ENCODE measurements around the gene DUOXA2. TPM values are rescaled to one million over a fixed set of nuclear protein-coding genes. Genes with fewer than 3 reads are reported as not detected.
"Not testable (repeated sequence)": the region's sequence is repeated elsewhere in the genome, so short reads cannot be mapped to it uniquely, and the experiment has no call there.

Gene DUOXA2
- under 1 TPM in 1 of 4 donors, not detected in 3; 0.67 TPM for total RNA-seq

DNA sequence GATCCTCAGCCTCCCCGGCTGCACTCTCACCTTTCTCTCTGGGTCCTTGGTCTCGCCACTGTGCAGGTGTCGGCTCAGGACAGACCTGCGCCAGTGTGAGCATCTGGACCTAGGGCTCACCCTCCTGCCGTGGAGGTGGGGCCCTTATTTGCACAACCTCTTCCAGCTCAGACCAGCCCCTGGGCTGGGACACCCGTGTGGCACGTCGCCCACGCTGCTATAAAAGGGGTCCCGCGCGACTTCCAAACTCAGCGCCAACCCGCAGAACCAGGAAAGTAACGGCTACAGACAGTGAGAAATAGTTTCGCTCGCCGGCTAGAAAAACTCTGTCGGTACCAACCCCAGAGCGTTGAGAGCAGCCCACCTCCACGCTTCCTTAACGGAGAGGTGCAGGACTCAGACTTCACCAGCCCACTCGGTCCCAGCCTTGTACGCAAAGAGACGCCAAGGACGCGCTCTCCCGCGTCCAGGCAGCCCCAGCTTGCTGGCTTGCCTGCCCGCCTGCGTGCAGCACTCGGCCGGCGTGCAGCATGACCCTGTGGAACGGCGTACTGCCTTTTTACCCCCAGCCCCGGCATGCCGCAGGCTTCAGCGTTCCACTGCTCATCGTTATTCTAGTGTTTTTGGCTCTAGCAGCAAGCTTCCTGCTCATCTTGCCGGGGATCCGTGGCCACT lies at the start of gene DUOXA2, which contains the start of gene DUOX2:
TSS of gene DUOXA2 (plus strand) at position 251 of the 675 bp plus-strand sequence. CDS start at position 531, 280 bp downstream.
TSS of gene DUOX2 (minus strand) at position 97 of the 675 bp plus-strand sequence. CDS start 761 bp downstream, outside the sequence.
- Histone ChIP-seq H3K4me1 (peaks cover 0 to 42% (median 24%) of the 10 kb centered on the region in 4 donors), H3K4me3 (peak within 1 kb of the TSS in 1 of 4 donors; percentile 11), H3K27ac (no peak within 1 kb of the TSS), H3K36me3 (no peaks in the 10 kb centered on the region), H3K27me3 (peaks cover 0 to 49% of the 10 kb centered on the region in 2 donors), H3K9me3 (no peaks in the 10 kb centered on the region)
- TF ChIP-seq, protein P1, sequence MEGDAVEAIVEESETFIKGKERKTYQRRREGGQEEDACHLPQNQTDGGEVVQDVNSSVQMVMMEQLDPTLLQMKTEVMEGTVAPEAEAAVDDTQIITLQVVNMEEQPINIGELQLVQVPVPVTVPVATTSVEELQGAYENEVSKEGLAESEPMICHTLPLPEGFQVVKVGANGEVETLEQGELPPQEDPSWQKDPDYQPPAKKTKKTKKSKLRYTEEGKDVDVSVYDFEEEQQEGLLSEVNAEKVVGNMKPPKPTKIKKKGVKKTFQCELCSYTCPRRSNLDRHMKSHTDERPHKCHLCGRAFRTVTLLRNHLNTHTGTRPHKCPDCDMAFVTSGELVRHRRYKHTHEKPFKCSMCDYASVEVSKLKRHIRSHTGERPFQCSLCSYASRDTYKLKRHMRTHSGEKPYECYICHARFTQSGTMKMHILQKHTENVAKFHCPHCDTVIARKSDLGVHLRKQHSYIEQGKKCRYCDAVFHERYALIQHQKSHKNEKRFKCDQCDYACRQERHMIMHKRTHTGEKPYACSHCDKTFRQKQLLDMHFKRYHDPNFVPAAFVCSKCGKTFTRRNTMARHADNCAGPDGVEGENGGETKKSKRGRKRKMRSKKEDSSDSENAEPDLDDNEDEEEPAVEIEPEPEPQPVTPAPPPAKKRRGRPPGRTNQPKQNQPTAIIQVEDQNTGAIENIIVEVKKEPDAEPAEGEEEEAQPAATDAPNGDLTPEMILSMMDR (IDR thresholded peaks at IDR 0.05): no peak
- no peak for TF ChIP-seq POLR2A (IDR thresholded peaks at IDR 0.05)
- DNase-seq: no peak

DNA sequence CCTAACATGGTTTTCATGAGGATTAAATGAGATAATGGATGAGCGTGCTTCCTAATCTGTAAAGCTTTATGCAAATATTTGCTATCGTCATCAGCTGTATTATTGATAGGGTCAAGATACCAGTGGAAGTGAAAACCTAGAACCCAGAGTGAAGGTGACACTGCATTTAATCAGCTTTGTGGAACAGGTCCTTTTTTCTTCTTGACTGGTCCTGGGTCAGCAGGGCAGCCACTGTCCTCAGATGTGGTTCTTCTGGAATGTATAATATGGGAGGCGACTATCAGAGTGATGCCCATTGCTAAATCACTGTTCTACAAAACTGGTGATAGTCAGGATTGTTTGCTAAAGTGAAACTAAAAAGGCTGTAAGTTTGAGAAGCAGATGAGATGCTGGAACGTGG lies 49.7 kb upstream of the DUOXA2 start:
- Histone ChIP-seq H3K4me3 (no peak overlapping the region), H3K9me3 (no peaks in the 10 kb centered on the region), H3K27me3 (no peaks in the 10 kb centered on the region), H3K4me1 (peaks cover 0 to under 1% (median 0%) of the 10 kb centered on the region in 4 donors), H3K36me3 (no peaks in the 10 kb centered on the region), H3K27ac (no peak overlapping the region)
- TF ChIP-seq POLR2A (IDR thresholded peaks at IDR 0.05): no peak
- TF ChIP-seq, protein P1 (IDR thresholded peaks at IDR 0.05): no peak
- DNase-seq: no peak

DNA sequence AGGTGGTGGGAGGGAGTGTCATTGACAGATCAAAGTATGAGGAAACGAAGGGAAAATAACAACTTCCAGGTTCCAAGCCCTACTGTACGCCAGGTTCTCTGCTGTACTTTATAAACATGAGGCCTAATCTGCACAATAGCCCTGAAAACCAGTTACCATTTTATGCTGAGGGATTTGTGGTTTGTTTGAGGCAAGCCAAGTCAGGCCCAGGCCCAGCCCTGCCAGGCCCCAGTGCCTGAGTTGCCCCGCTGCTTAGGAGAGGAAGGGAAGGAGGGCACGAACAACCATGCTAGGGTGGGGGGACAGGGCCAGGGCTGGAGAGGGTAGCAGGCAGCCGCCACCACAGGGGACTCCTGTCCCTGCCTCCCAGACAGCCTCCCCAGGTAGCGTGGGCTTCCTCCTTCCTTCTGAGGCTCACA lies 44.2 kb upstream of the DUOXA2 start:
- not testable (repeated sequence) for H3K9me3 ChIP-seq, H3K27me3 ChIP-seq, H3K4me1 ChIP-seq, DNase-seq, H3K36me3 ChIP-seq, H3K4me3 ChIP-seq
- peak overlapping the region in 1 of 4 donors; percentile 67 for H3K27ac ChIP-seq

DNA sequence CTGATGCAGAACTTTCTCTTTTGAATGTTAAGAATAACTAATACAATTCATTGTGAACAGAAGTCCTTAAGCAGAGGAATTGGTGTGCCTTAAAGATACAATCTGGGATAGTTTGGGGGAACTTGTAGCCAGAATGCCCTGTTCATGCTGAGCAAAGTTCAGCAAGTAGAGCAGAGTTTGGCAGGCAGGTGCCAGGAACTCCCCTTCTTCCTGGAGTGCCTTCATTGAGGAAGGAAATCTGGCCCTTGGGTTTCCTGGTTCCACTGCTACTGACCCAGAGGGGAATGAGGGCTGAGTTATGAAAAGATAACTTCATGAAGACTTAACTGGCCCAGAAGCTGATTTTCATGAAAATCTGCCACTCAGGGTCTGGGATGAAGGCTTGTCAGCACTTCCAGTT lies 40.5 kb upstream of the DUOXA2 start:
- DNase-seq, H3K4me3 ChIP-seq, H3K36me3 ChIP-seq, H3K27me3 ChIP-seq, H3K27ac ChIP-seq, H3K4me1 ChIP-seq, H3K9me3 ChIP-seq: not testable (repeated sequence)

DNA sequence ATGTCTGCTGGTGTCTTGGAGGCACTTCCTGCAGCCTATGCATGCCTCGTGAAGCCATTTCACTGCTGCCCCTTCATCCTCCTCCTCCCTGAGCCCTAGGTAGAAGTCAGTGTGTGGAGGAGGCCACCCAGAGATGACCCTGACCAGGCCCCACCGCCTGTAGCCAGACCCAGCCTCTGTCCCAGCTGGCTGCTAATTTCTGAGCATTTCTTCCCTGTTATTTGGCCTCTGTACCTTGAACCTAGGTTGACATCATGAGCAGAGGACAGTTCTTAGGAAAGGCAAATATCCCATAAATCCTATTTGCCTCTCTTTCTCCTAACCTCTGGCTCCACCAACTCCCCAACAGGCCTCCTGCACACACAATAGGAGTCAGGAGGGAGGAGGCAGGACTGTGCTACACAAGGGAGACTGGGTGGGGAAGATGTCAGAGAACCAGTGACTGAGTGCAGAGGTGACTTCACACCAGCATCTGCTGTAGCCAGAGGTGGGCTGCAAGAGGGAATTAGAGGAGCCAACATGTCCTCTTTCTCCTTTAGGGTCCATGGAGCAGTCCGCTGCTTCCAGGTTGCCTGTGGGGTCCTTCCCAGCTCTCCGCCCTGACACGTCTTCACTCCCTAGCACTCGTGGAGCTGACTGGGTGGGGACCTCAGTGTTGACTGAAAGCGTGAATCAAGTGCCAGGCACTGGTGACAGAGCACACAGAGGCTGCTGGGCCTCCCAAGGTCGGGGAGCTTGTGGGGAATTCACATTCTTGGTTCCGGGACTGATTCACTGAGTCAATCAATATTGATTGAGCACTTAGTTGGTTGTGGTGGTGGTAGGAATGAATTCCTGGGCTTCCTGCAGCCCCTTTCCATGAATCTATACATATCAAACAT lies 38.4 kb upstream of the DUOXA2 start:
- H3K4me1 ChIP-seq, H3K9me3 ChIP-seq, H3K4me3 ChIP-seq, H3K27me3 ChIP-seq, H3K27ac ChIP-seq, DNase-seq, H3K36me3 ChIP-seq: not testable (repeated sequence)

DNA sequence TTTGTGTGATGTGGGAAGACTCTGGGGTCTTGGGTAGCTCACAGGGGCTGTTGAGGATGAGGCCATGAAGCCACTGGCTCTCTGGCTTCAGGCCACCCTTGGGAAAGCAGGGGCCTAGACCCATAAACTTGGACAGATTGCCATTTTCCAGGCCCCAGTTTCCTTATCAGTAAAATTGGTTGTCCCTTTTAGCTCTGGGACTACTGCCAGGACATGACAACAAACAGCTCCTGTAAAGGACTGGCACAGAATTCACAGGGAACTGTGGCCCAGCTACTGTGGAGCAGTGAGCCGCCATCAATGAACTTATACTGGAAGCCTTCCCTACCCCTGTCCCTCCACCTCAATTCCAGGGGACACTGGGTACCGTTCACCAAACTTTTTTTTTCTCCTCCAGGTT lies 36.7 kb upstream of the DUOXA2 start:
- H3K4me3 ChIP-seq, H3K27me3 ChIP-seq, DNase-seq, H3K9me3 ChIP-seq, H3K4me1 ChIP-seq, H3K36me3 ChIP-seq, H3K27ac ChIP-seq: not testable (repeated sequence)

DNA sequence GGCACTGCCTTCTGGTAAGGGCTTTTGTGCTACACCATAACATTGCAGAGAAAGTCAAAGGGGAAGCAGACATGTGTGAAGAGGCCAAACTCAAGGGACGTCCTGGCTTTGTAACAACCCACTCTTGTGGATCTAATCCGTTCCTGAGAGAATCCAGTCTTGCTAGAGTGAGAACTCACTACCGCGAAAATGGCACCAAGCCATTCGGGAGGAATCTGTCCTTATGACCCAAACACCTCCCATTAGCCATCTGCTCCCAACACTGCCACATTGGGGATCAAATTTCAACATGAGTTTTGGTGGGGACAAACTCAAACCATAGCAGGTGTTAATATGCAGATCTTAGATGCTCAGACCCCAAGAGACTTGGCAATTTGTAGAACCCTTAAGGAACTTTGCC lies 34.9 kb upstream of the DUOXA2 start:
- H3K27me3 ChIP-seq, DNase-seq, H3K27ac ChIP-seq, H3K4me1 ChIP-seq, H3K36me3 ChIP-seq, H3K9me3 ChIP-seq, H3K4me3 ChIP-seq: not testable (repeated sequence)

DNA sequence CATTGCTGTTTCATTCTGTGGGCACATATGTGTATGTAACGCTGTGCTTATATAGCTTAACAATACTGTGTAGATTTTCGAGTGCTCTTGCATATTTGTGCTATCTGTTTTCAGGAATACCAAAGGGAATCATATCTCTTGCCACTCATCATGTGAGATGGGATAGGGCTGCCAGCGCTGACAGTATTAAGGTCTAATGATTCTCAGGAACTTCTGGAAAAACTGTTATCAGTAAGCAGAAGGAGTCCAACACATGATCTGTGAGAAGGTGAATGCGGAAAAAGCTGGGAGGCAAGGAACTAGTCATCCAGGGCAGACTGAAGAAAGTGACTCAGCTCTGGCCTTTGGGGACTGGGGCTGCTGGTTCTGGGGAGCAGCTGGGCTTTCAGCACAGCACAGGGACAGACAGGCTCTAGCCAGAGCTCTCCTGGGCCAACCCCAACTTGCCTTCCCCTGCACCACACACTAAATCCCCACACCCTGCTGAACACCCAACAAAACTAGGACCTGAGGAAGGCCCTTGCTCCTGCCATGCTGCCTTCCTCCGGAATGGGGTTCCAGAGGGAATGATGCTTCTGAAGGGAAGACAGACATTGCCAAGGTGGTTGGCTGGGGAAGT lies 34.4 kb upstream of the DUOXA2 start:
- not testable (repeated sequence) for H3K36me3 ChIP-seq, H3K27ac ChIP-seq, H3K4me1 ChIP-seq, DNase-seq, H3K9me3 ChIP-seq, H3K27me3 ChIP-seq, H3K4me3 ChIP-seq

DNA sequence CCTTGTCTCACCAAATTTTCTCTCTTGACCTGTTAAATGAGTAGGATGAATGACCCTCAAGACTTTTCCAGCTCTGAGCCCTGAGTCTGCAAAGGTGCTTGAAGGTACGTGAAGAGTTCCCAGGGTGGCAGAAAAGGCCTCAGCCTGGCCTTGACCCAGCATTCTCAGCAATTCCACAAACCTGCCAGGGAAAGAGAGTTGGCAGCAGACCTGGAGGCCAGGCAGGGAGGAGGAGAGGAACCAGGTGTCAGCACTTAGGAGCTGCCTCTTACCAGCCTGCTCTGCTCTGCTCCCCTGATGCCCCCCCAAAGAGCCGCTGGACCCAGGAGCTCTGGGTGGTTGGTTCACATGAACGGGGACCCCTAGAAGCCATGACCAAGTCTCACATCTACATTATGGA lies 33.5 kb upstream of the DUOXA2 start:
- H3K4me3 ChIP-seq, DNase-seq, H3K27ac ChIP-seq, H3K36me3 ChIP-seq, H3K27me3 ChIP-seq, H3K4me1 ChIP-seq, H3K9me3 ChIP-seq: not testable (repeated sequence)

DNA sequence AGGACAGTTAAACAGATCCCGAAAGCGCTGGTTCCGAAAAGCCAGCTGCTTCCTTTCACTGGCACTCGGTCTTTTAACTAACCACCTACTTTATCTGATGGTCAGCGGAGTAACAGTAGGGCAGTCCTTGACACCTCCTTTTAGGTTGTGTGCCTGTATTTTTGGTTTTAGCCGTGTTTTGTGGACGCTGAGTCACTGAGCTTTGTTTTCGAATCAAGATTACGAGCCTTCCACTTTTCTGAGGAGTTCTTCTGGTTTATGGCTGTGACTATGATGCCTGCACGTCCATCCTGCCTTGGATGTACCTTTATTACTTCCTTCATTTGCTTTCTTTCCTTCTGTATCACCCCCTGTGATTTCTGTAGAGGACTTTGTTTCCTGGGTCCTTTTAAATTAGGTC lies 31.7 kb upstream of the DUOXA2 start:
- not testable (repeated sequence) for H3K27me3 ChIP-seq, H3K4me3 ChIP-seq, H3K27ac ChIP-seq, H3K36me3 ChIP-seq, H3K4me1 ChIP-seq, DNase-seq, H3K9me3 ChIP-seq
